Mammary epithelial cell (primary cell): ENCODE measurements around the gene PGBD1.

ENCODE experiments used
- CTCF ChIP-seq, 2 donors: IDR thresholded peaks in 1 of 2; conservative IDR thresholded peaks in 1 of 2; 2 replicates each; pipeline ENCODE4 v1.5.1; 2011 to 2012; ENCODE audit warnings: inconsistent platforms in 2 of 2, low read length in 2 of 2, mild to moderate bottlenecking in 2 of 2, control low read depth in 1 of 2, low read depth in 1 of 2; ENCODE audit not compliant: insufficient read depth in 1 of 2; ENCODE audit errors: extremely low read depth in 1 of 2
- EZH2 ChIP-seq: IDR thresholded peaks from 2 replicates; pipeline ENCODE4 v1.6.1; 2012; ENCODE audit warnings: low read length, inconsistent platforms, borderline replicate concordance

DNA sequence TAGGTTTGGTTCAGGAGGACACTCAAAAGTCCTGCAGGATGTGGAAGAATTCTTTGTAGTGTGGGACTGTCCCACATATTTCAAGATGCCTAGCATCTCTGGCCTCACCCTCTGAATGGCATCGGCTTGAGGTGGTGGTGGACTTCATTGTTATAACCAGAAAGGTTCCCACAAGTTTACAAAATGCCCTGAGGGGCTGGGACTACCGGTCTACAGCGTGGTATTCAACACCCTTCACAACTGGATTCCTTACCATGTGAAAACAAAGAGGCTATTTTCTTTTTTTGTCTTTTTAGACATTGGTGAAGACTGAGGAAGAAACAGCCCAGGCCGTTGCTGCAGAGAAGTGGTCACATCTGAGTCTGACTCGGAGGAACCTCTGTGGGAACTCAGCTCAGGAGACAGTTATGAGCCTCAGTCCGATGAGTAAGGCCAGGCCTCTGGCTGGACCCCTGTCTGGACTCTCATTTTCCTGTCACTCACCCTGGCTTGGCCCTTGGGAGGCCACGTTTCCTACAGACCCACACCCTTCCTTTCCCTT, 15.2 kb downstream of the PGBD1 start:
- TF ChIP-seq CTCF (conservative IDR thresholded peaks at IDR 0.05 in 1 of 2, IDR thresholded peaks at IDR 0.05 in 1 of 2; ENCODE audit: extremely low read depth in 1 of 2, insufficient read depth in 1 of 2, low read depth in 1 of 2, low read length in 2 of 2) (no peak), EZH2 (no peak)
